Activated CD8-positive, alpha-beta T cell treated with anti-CD3 and anti-CD28 coated beads, Interleukin-2, amount 10 ng/mL, durations not matched to agents 7 days and 5 days (primary cell): ENCODE results near the gene NOL7. TPM values are rescaled to one million over a fixed set of nuclear protein-coding genes. Genes with fewer than 3 reads are reported as not detected.

Experiments used
- ATAC-seq: fragments of 150-1000 bp; cut with Tn5 transposase; one replicate; pipeline ENCODE4 v1.10.0; 2021; ENCODE audit warnings: moderate library complexity
- CTCF ChIA-PET: fragments of 350-600 bp; sonication (Branson Sonifier 250); formaldehyde crosslinking; loops from one replicate; lab custom pipeline; 2021; ENCODE audit warnings: antibody characterized with exemption; lab: Charles Lee
- POLR2A ChIA-PET: fragments of 350-600 bp; sonication (Branson Sonifier 250); formaldehyde crosslinking; loops from one replicate; lab custom pipeline; 2021; ENCODE audit warnings: antibody characterized with exemption; lab: Charles Lee
- DNase-seq: peaks from one replicate; pipeline ENCODE4 v3.0.0-alpha.2; 2020
- H3K27ac Mint-ChIP-seq: one replicate; pipeline ENCODE4 v1.8.0; 2021; ENCODE audit warnings: mild to moderate bottlenecking, mixed read lengths
- H3K27me3 Mint-ChIP-seq: one replicate; pipeline ENCODE4 v1.8.0; 2021; ENCODE audit warnings: low read depth, mixed read lengths
- H3K36me3 Mint-ChIP-seq: one replicate; pipeline ENCODE4 v1.8.0; 2021; ENCODE audit warnings: low read depth, mixed read lengths
- H3K4me1 Mint-ChIP-seq: one replicate; pipeline ENCODE4 v1.8.0; 2021; ENCODE audit warnings: low read depth, mixed read lengths
- H3K4me3 Mint-ChIP-seq: one replicate; pipeline ENCODE4 v1.8.0; 2021; ENCODE audit warnings: mild to moderate bottlenecking, mixed read lengths
- H3K9me3 Mint-ChIP-seq: one replicate; pipeline ENCODE4 v1.8.0; 2022; ENCODE audit warnings: mixed read lengths; ENCODE audit not compliant: insufficient read depth
- total RNA-seq, 2 experiments: library from RNA; stranded (reverse); gene quantifications; one replicate each; pipeline ENCODE4 v1.2.3, GENCODE V29; 2021

The NOL7 gene
- total RNA-seq, 2 experiments from 2014 or later = 67.3 to 71.6 TPM

DNA sequence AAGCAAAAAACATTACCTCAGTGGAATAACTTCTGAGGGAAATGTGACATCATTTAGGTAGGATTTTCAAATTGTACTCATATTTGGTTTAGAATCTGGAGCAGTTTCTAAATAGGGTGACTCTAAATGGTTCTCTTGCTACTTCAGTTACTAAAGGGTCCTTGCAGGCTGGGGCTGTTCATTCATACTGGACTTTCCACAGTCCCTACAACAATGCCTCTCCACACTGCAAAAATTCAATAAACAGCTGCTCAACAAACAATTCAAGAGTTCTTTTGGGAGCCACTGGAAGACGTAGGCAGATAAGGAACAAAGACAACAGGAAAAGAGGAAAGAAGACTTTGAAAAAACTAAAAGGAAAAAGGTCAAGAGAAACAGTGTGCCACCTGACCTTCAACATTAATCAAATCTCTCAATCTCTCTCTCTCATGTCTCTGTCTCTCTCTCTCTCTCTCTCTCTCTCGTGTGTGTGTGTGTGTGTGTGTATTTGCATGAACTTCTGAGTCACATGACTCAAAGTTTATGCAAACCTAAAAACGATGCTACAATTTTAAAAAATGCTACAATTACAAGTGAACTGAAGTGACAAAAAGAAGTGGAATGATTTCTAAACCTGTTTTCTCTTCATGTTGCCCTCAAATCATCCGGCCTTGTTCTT lies 14.5 kb downstream of the NOL7 start:
- Mint-ChIP-seq H3K27ac (no peak overlapping the region), H3K27me3 (no peaks in the 10 kb centered on the region), H3K4me3 (no peak overlapping the region), H3K4me1 (peaks cover 4% of the 10 kb centered on the region), H3K36me3 (peaks cover 58% of the 10 kb centered on the region), H3K9me3 (no peaks in the 10 kb centered on the region)
- CTCF ChIA-PET = interaction anchor here (1.2 to 1.4 kb wide), 2 partner anchors 13 to 20 kb away, joined by 3 to 4 read pairs; no protein-coding TSS in a partner anchor
- no peak for DNase-seq
- ATAC-seq = no peak
- POLR2A ChIA-PET = interaction anchor here (2.8 kb wide), 1 partner anchor 14 kb away, joined by 11 read pairs; the partner anchor contains the start of gene NOL7

DNA sequence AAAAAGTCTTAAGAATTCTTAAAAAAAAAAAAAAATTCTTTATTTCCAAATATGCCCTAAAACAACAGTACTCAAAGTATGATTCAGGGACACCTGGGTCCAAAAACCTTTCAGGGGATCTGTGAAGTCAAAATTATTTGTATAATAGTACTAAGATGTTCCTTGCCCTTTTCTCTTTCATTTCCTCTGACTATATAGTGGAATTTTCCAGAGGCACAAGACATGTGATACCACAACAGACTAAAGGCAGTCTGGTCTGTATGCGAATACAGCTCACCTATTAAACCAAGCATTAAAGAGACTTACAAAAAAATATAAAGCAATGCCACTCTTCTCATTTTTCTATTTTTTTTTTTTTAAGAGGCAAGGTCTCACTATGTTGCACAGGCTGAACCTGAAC lies 15.4 kb downstream of the NOL7 start:
- ATAC-seq (peak; percentile 47), DNase-seq (no peak)
- CTCF ChIA-PET = interaction anchor here (1.2 to 1.4 kb wide), 3 partner anchors 14 to 55 kb away, joined by 3 to 4 read pairs (median 3); no protein-coding TSS in a partner anchor
- H3K4me1 Mint-ChIP-seq = peaks cover 5% of the 10 kb centered on the region
- POLR2A ChIA-PET = interaction anchor here (0.6 to 2.8 kb wide), 2 partner anchors 15 to 79 kb away, joined by 4 to 11 read pairs; partner anchors contain the start of gene NOL7
- no peak overlapping the region for H3K4me3 Mint-ChIP-seq
- no peaks in the 10 kb centered on the region for H3K27me3 Mint-ChIP-seq
- H3K27ac Mint-ChIP-seq = no peak overlapping the region
- H3K36me3 Mint-ChIP-seq = peaks cover 60% of the 10 kb centered on the region
- H3K9me3 Mint-ChIP-seq = no peaks in the 10 kb centered on the region

GRCh38 chr6:13633343-13633742 lies 18.2 kb downstream of the NOL7 start:
- ChIA-PET POLR2A (interaction anchor here (1.5 kb wide), 1 partner anchor 305 kb away, joined by 5 read pairs; the partner anchor contains the start of gene TBC1D7), CTCF (interaction anchor here (1.6 to 3.3 kb wide), 2 partner anchors 18 to 434 kb away, joined by 3 to 16 read pairs; partner anchors contain the start of gene NOL7)
- H3K4me3 Mint-ChIP-seq = no peak overlapping the region
- peaks cover 24% of the 10 kb centered on the region for H3K4me1 Mint-ChIP-seq
- no peaks in the 10 kb centered on the region for H3K27me3 Mint-ChIP-seq
- ATAC-seq (no peak), DNase-seq (no peak)
- H3K36me3 Mint-ChIP-seq = peaks cover 67% of the 10 kb centered on the region
- no peaks in the 10 kb centered on the region for H3K9me3 Mint-ChIP-seq
- no peak overlapping the region for H3K27ac Mint-ChIP-seq

GRCh38 chr6:13635948-13636658 lies 21.0 kb downstream of the NOL7 start:
- ATAC-seq (peak; percentile 55), DNase-seq (no peak)
- H3K4me3 Mint-ChIP-seq = no peak overlapping the region
- ChIA-PET POLR2A (interaction anchor here (0.6 to 1.2 kb wide), 4 partner anchors 20 to 76 kb away, joined by 3 read pairs; partner anchors contain the start of gene RANBP9), CTCF (interaction anchor here (0.7 to 1.7 kb wide), 5 partner anchors 11 to 75 kb away, joined by 3 to 12 read pairs (median 4); partner anchors contain the start of genes NOL7 and RANBP9)
- no peaks in the 10 kb centered on the region for H3K9me3 Mint-ChIP-seq
- H3K36me3 Mint-ChIP-seq = peaks cover 65% of the 10 kb centered on the region
- H3K27me3 Mint-ChIP-seq = no peaks in the 10 kb centered on the region
- peaks cover 27% of the 10 kb centered on the region for H3K4me1 Mint-ChIP-seq
- peak overlapping the region; percentile 81 for H3K27ac Mint-ChIP-seq

DNA sequence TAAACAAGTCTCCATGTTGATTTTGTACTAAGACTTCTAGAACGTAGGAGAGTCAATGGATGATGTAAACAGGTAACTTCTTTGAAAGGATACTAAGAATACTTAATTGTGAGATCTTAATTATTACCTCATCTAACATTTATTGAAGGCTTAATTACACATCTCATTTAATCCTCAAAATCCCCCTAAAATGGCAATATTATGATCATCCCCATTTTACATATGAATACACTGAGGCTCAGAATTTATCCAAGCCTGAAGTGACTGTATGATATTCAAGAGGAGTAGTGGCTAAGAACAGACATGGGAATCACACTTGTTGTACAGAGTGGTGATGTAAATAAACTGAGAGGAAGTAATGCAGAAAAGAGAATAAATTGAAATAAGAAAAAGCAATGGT lies 22.9 kb downstream of the NOL7 start:
- peak overlapping the region; percentile 44 for H3K27ac Mint-ChIP-seq
- ATAC-seq = no peak
- DNase-seq = no peak
- no peak overlapping the region for H3K4me3 Mint-ChIP-seq
- peaks cover 59% of the 10 kb centered on the region for H3K36me3 Mint-ChIP-seq
- POLR2A ChIA-PET = interaction anchor here (1.1 kb wide), 1 partner anchor 22 kb away, joined by 3 read pairs; no protein-coding TSS in a partner anchor
- H3K9me3 Mint-ChIP-seq = no peaks in the 10 kb centered on the region
- CTCF ChIA-PET = interaction anchor here (1.6 to 1.7 kb wide), 2 partner anchors 13 to 23 kb away, joined by 4 to 7 read pairs; partner anchors contain the start of gene NOL7
- peaks cover 25% of the 10 kb centered on the region for H3K4me1 Mint-ChIP-seq
- H3K27me3 Mint-ChIP-seq = no peaks in the 10 kb centered on the region

DNA sequence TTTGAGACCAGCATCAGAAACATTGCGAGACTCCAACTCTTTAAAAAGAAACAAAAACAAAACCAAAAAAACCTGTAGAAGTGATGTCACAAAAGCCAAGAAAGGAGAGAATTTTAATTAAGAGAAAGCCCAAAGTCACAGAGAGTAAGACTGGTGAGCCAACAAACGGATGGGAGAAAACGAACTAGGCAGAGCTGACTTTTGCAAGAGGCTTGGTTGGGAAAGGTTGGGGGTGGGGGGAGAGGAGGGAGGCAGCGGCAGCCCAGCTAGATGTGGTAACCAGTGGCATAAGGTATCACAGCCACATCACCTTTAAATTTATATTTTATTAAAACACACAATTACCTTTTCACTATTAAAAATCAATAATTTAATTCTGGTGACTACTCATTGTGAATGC lies 23.5 kb downstream of the NOL7 start:
- ChIA-PET POLR2A (interaction anchor here (0.6 to 1.0 kb wide), 2 partner anchors 72 to 1606 kb away, joined by 3 read pairs; no protein-coding TSS in a partner anchor), CTCF (interaction anchor here (1.6 to 1.7 kb wide), 2 partner anchors 14 to 23 kb away, joined by 4 to 7 read pairs; partner anchors contain the start of gene NOL7)
- Mint-ChIP-seq H3K9me3 (no peaks in the 10 kb centered on the region), H3K4me1 (peaks cover 25% of the 10 kb centered on the region), H3K27ac (peak overlapping the region; percentile 44), H3K36me3 (peaks cover 63% of the 10 kb centered on the region), H3K4me3 (no peak overlapping the region), H3K27me3 (no peaks in the 10 kb centered on the region)
- DNase-seq = no peak
- no peak for ATAC-seq

DNA sequence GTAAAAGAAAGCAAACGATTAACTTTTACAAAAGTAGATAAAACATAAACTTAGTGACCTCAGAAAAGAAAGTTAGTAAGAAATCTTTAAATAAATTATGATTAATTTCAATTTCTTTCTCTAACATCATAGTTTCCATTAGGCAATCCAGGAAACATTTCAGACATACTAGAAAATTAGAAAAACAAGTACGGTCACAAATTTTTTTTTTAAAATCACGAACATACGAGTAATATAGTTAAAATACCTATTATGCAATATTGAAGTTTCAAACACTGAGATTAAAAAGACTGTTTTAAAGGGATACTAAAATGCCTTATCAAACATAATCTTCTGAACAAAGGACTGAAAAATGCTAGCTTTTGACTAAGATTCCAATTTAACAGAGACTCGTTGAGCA lies 26.2 kb downstream of the NOL7 start:
- no peak for DNase-seq
- Mint-ChIP-seq H3K27ac (no peak overlapping the region), H3K4me1 (peaks cover 17% of the 10 kb centered on the region), H3K36me3 (peaks cover 53% of the 10 kb centered on the region), H3K27me3 (no peaks in the 10 kb centered on the region), H3K4me3 (no peak overlapping the region), H3K9me3 (no peaks in the 10 kb centered on the region)
- no peak for ATAC-seq
- ChIA-PET POLR2A (no interaction called here), CTCF (interaction anchor here (1.5 kb wide), 1 partner anchor 17 kb away, joined by 4 read pairs; no protein-coding TSS in a partner anchor)

- POLR2A ChIA-PET = no interaction called here
- DNase-seq (no peak), ATAC-seq (no peak)
- H3K27ac Mint-ChIP-seq = no peak overlapping the region
- H3K9me3 Mint-ChIP-seq = no peaks in the 10 kb centered on the region
- H3K27me3 Mint-ChIP-seq = no peaks in the 10 kb centered on the region
- peaks cover 5% of the 10 kb centered on the region for H3K4me1 Mint-ChIP-seq
- no peak overlapping the region for H3K4me3 Mint-ChIP-seq
- peaks cover 41% of the 10 kb centered on the region for H3K36me3 Mint-ChIP-seq
- CTCF ChIA-PET = interaction anchor here (1.3 kb wide), 1 partner anchor 18 kb away, joined by 5 read pairs; no protein-coding TSS in a partner anchor
Observed at GRCh38 chr6:13643125-13643524, 28.0 kb downstream of the NOL7 start.

DNA sequence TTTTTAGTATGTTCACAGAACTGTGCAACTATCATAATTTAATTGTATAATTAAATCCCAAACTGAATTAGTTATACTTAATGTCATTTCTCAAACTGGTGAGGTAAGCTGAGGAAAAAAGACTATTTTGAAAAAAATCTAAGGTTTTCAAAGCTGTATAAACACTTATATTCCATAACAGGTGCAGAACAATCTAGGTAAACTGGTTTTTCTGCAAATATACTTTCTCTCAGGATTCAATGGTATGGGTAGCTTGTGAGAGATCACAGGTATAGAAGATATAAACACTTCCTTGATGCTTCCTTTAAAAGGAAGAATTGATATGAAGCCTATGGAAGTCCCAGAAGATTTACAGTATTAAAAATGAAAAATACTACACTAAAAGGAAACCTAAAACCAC lies 33.7 kb downstream of the NOL7 start:
- Mint-ChIP-seq H3K9me3 (no peaks in the 10 kb centered on the region), H3K27me3 (no peaks in the 10 kb centered on the region), H3K4me1 (peaks cover 4% of the 10 kb centered on the region), H3K36me3 (peaks cover 26% of the 10 kb centered on the region), H3K4me3 (no peak overlapping the region), H3K27ac (no peak overlapping the region)
- ChIA-PET POLR2A (no interaction called here), CTCF (interaction anchor here (0.8 to 1.5 kb wide), 2 partner anchors 25 to 34 kb away, joined by 3 to 5 read pairs; partner anchors contain the start of gene NOL7)
- DNase-seq = no peak
- no peak for ATAC-seq

GRCh38 chr6:13649393-13649792 lies 34.3 kb downstream of the NOL7 start:
- H3K36me3 Mint-ChIP-seq = peaks cover 26% of the 10 kb centered on the region
- ATAC-seq (no peak), DNase-seq (no peak)
- ChIA-PET POLR2A (no interaction called here), CTCF (interaction anchor here (0.8 to 1.5 kb wide), 2 partner anchors 24 to 34 kb away, joined by 3 to 5 read pairs; partner anchors contain the start of gene NOL7)
- peak overlapping the region; percentile 2 for H3K27ac Mint-ChIP-seq
- no peaks in the 10 kb centered on the region for H3K9me3 Mint-ChIP-seq
- no peak overlapping the region for H3K4me3 Mint-ChIP-seq
- peaks cover 4% of the 10 kb centered on the region for H3K4me1 Mint-ChIP-seq
- H3K27me3 Mint-ChIP-seq = no peaks in the 10 kb centered on the region

- Mint-ChIP-seq H3K9me3 (no peaks in the 10 kb centered on the region), H3K27me3 (no peaks in the 10 kb centered on the region), H3K4me3 (no peak overlapping the region), H3K4me1 (peaks cover 10% of the 10 kb centered on the region), H3K36me3 (peaks cover 24% of the 10 kb centered on the region), H3K27ac (no peak overlapping the region)
- ATAC-seq (no peak), DNase-seq (no peak)
- CTCF ChIA-PET = interaction anchor here (1.2 to 1.6 kb wide), 2 partner anchors 42 to 56 kb away, joined by 3 to 6 read pairs; no protein-coding TSS in a partner anchor
- POLR2A ChIA-PET = no interaction called here
Observed at GRCh38 chr6:13653296-13653695, 38.2 kb downstream of the NOL7 start.
